ENCODE measurements around the gene ATP10A. TPM values are rescaled to one million over a fixed set of nuclear protein-coding genes. Genes with fewer than 3 reads are reported as not detected.

The ATP10A gene
- total RNA-seq, 1 experiment from 2014 or later, result 3.0 TPM

GRCh38 chr15:25811481-25811906 is 51.6 kb downstream of the ATP10A start:
- BruUV-seq (replicated peaks), result no TSS peak
- Mint-ChIP-seq H3K9me3 (ENCODE audit: low read depth, unreplicated experiment) (no peaks in the 10 kb centered on the region), H3K36me3 (ENCODE audit: insufficient read depth, unreplicated experiment) (no peaks in the 10 kb centered on the region), H3K4me3 (ENCODE audit: low read depth, unreplicated experiment) (no peak overlapping the region), H3K4me1 (ENCODE audit: low read depth, unreplicated experiment) (peaks cover 8% of the 10 kb centered on the region), H3K27ac (ENCODE audit: unreplicated experiment) (no peak overlapping the region), H3K27me3 (ENCODE audit: unreplicated experiment) (no peaks in the 10 kb centered on the region)
- intact Hi-C loops (cut with micrococcal nuclease; ENCODE audit: unreplicated experiment), result no loop called here
- no peak for DNase-seq
- CTCF ChIA-PET, result no interaction called here
- TF ChIP-seq CTCF (IDR thresholded peaks at IDR 0.05; ENCODE audit: unreplicated experiment), result no peak

GRCh38 chr15:25810631-25811091 is 52.5 kb downstream of the ATP10A start:
- Mint-ChIP-seq H3K4me1 (ENCODE audit: low read depth, unreplicated experiment) (peaks cover 8% of the 10 kb centered on the region), H3K27ac (ENCODE audit: unreplicated experiment) (peak overlapping the region; percentile 53)
- no TSS peak for BruUV-seq (replicated peaks)

GRCh38 chr15:25810154-25810553 is 53.0 kb downstream of the ATP10A start:
- Mint-ChIP-seq H3K27me3 (ENCODE audit: unreplicated experiment) (no peaks in the 10 kb centered on the region), H3K27ac (ENCODE audit: unreplicated experiment) (no peak overlapping the region), H3K9me3 (ENCODE audit: low read depth, unreplicated experiment) (no peaks in the 10 kb centered on the region), H3K36me3 (ENCODE audit: insufficient read depth, unreplicated experiment) (no peaks in the 10 kb centered on the region), H3K4me1 (ENCODE audit: low read depth, unreplicated experiment) (peaks cover 8% of the 10 kb centered on the region), H3K4me3 (ENCODE audit: low read depth, unreplicated experiment) (no peak overlapping the region)
- CTCF ChIA-PET, result no interaction called here
- no TSS peak for BruUV-seq (replicated peaks)
- DNase-seq, result no peak
- TF ChIP-seq CTCF (IDR thresholded peaks at IDR 0.05; ENCODE audit: unreplicated experiment), result no peak
- intact Hi-C loops (cut with micrococcal nuclease; ENCODE audit: unreplicated experiment), result no loop called here

More at GRCh38 chr15:25810631-25811091, 52.5 kb downstream of the ATP10A start:
- no peak for TF ChIP-seq CTCF (IDR thresholded peaks at IDR 0.05; ENCODE audit: unreplicated experiment)
- no peaks in the 10 kb centered on the region for H3K27me3 Mint-ChIP-seq (ENCODE audit: unreplicated experiment)
- no peak overlapping the region for H3K4me3 Mint-ChIP-seq (ENCODE audit: low read depth, unreplicated experiment)
- CTCF ChIA-PET, result no interaction called here
- intact Hi-C loops (cut with micrococcal nuclease; ENCODE audit: unreplicated experiment), result no loop called here
- DNase-seq, result peak; percentile 13
- H3K36me3 Mint-ChIP-seq (ENCODE audit: insufficient read depth, unreplicated experiment), result no peaks in the 10 kb centered on the region
- no peaks in the 10 kb centered on the region for H3K9me3 Mint-ChIP-seq (ENCODE audit: low read depth, unreplicated experiment)

- TF ChIP-seq CTCF (IDR thresholded peaks at IDR 0.05; ENCODE audit: unreplicated experiment), result no peak
- no TSS peak for BruUV-seq (replicated peaks)
- Mint-ChIP-seq H3K4me1 (ENCODE audit: low read depth, unreplicated experiment) (peaks cover 8% of the 10 kb centered on the region), H3K4me3 (ENCODE audit: low read depth, unreplicated experiment) (no peak overlapping the region), H3K27me3 (ENCODE audit: unreplicated experiment) (no peaks in the 10 kb centered on the region), H3K9me3 (ENCODE audit: low read depth, unreplicated experiment) (no peaks in the 10 kb centered on the region), H3K27ac (ENCODE audit: unreplicated experiment) (no peak overlapping the region), H3K36me3 (ENCODE audit: insufficient read depth, unreplicated experiment) (no peaks in the 10 kb centered on the region)
- no peak for DNase-seq
- CTCF ChIA-PET, result no interaction called here
- intact Hi-C loops (cut with micrococcal nuclease; ENCODE audit: unreplicated experiment), result no loop called here
These were observed 56.1 kb downstream of the ATP10A start for GRCh38 chr15:25807063-25807462.

Data from Calu3 (cell line).